IMR-90 (cell line): ENCODE data around the gene GRIK3. TPM values are rescaled to one million over a fixed set of nuclear protein-coding genes. Genes with fewer than 3 reads are reported as not detected.

Source experiments
- ATAC-seq: fragments of 200-7000 bp; cut with Tn5 transposase; 2 replicates; pipeline ENCODE4 v1.9.1; 2020; ENCODE audit warnings: low read depth, mild to moderate bottlenecking, moderate library complexity
- BruUV-seq: library from RNA; stranded (reverse); fragments of 400-500 nt; replicated peaks from 2 replicates; lab custom pipeline; 2021; lab: Mats Ljungman, UMichigan
- CTCF ChIA-PET: fragments of 300-600 bp; formaldehyde crosslinking; extraction: SDS; loops from one replicate; lab custom pipeline; 2021; ENCODE audit warnings: antibody characterized with exemption; lab: Yijun Ruan, JAX
- POLR2A ChIA-PET: fragments of 300-600 bp; sonication (Branson Sonifier 250); formaldehyde crosslinking; loops from one replicate; lab custom pipeline; 2022; ENCODE audit warnings: antibody characterized with exemption; ENCODE audit not compliant: unreplicated experiment; lab: Charles Lee
- DNase-seq: peaks from one replicate; pipeline ENCODE4 v3.0.0; 2013
- H2AFZ ChIP-seq: replicated peaks from 2 replicates; pipeline ENCODE3; 2013; ENCODE audit warnings: low read length, mild to moderate bottlenecking; ENCODE audit not compliant: poor library complexity
- H2AK5ac ChIP-seq: 2 replicates; pipeline ENCODE4 v1.6.1; 2013; ENCODE audit warnings: low read depth, low read length, inconsistent platforms
- H2AK9ac ChIP-seq: replicated peaks from 2 replicates; pipeline ENCODE3; 2013; ENCODE audit warnings: mild to moderate bottlenecking, low read depth, low read length, moderate library complexity; ENCODE audit not compliant: poor library complexity
- H2BK120ac ChIP-seq: 2 replicates; pipeline ENCODE4 v1.6.1; 2013; ENCODE audit warnings: low read depth, low read length, inconsistent platforms
- H2BK15ac ChIP-seq: 3 replicates; pipeline ENCODE4 v1.6.1; 2013; ENCODE audit warnings: low read depth, low read length, inconsistent platforms
- H2BK20ac ChIP-seq: 2 replicates; pipeline ENCODE4 v1.6.1; 2013; ENCODE audit warnings: low read depth, mild to moderate bottlenecking, inconsistent platforms, low read length, moderate library complexity
- H2BK5ac ChIP-seq: 2 replicates; pipeline ENCODE4 v1.6.1; 2013; ENCODE audit warnings: mild to moderate bottlenecking, low read depth, low read length, inconsistent platforms; ENCODE audit not compliant: poor library complexity, severe bottlenecking
- H3K14ac ChIP-seq: replicated peaks from 2 replicates; pipeline ENCODE4 v1.6.1; 2013; ENCODE audit warnings: low read depth, low read length, inconsistent platforms
- H3K18ac ChIP-seq: 2 replicates; pipeline ENCODE4 v1.6.1; 2013; ENCODE audit warnings: low read depth, low read length, control low read depth
- H3K23ac ChIP-seq: 2 replicates; pipeline ENCODE4 v1.6.1; 2013; ENCODE audit warnings: low read depth, low read length, inconsistent platforms
- H3K27ac ChIP-seq: 2 replicates; pipeline ENCODE4 v1.5.1; 2013; ENCODE audit warnings: mild to moderate bottlenecking, control low read depth, low read length; ENCODE audit not compliant: insufficient read depth
- H3K27me3 ChIP-seq: 2 replicates; pipeline ENCODE4 v1.6.1; 2013; ENCODE audit warnings: low read length; ENCODE audit not compliant: control insufficient read depth, insufficient read depth
- H3K36me3 ChIP-seq: 2 replicates; pipeline ENCODE4 v1.6.1; 2013; ENCODE audit warnings: low read length, mixed read lengths; ENCODE audit not compliant: control insufficient read depth, insufficient read depth
- H3K4ac ChIP-seq: 2 replicates; pipeline ENCODE4 v1.6.1; 2013; ENCODE audit warnings: low read depth, low read length, inconsistent platforms
- H3K4me1 ChIP-seq: 2 replicates; pipeline ENCODE4 v1.6.1; 2013; ENCODE audit warnings: low read length, mixed read lengths; ENCODE audit not compliant: control insufficient read depth, insufficient read depth
- H3K4me2 ChIP-seq: 2 replicates; pipeline ENCODE4 v1.6.1; 2013; ENCODE audit warnings: low read depth, mild to moderate bottlenecking, control low read depth, low read length, moderate library complexity
- H3K4me3 ChIP-seq: 2 replicates; pipeline ENCODE4 v1.5.1; 2013; ENCODE audit warnings: low read depth, mild to moderate bottlenecking, control low read depth, low read length, moderate library complexity; ENCODE audit not compliant: insufficient read depth
- H3K56ac ChIP-seq: 2 replicates; pipeline ENCODE4 v1.6.1; 2013; ENCODE audit warnings: low read length, inconsistent platforms; ENCODE audit not compliant: insufficient read depth; ENCODE audit errors: extremely low read depth
- H3K79me1 ChIP-seq, 2 experiments: 2 replicates each; pipeline ENCODE4 v1.6.1; 2013; ENCODE audit warnings: low read length in 2 of 2, inconsistent platforms in 1 of 2, low read depth in 1 of 2
- H3K9ac ChIP-seq: 2 replicates; pipeline ENCODE4 v1.6.1; 2013; ENCODE audit warnings: low read depth, low read length, control low read depth
- H3K9me1 ChIP-seq: 2 replicates; pipeline ENCODE4 v1.6.1; 2013; ENCODE audit warnings: low read length, inconsistent platforms; ENCODE audit not compliant: insufficient read depth
- H3K9me3 ChIP-seq: 2 replicates; pipeline ENCODE4 v1.6.1; 2013; ENCODE audit warnings: low read length; ENCODE audit not compliant: control insufficient read depth, insufficient read depth
- H4K20me1 ChIP-seq: 2 replicates; pipeline ENCODE4 v1.6.1; 2013; ENCODE audit warnings: low read length, inconsistent platforms; ENCODE audit not compliant: insufficient read depth
- H4K5ac ChIP-seq: 2 replicates; pipeline ENCODE4 v1.6.1; 2013; ENCODE audit warnings: mild to moderate bottlenecking, low read depth, low read length, control low read depth
- H4K8ac ChIP-seq, 2 experiments: 2 replicates each; pipeline ENCODE4 v1.6.1; 2013; ENCODE audit warnings: low read depth in 2 of 2, low read length in 2 of 2, control low read depth in 1 of 2, inconsistent platforms in 1 of 2
- H4K91ac ChIP-seq: 2 replicates; pipeline ENCODE4 v1.6.1; 2013; ENCODE audit warnings: low read depth, low read length, inconsistent platforms; ENCODE audit not compliant: insufficient read depth
- CHD1 ChIP-seq: IDR thresholded peaks from 2 replicates; pipeline ENCODE4 v1.6.1; 2012; ENCODE audit warnings: low read depth, low read length, improper control_type of control experiment
- MAZ ChIP-seq: IDR thresholded peaks from 2 replicates; pipeline ENCODE4 v1.6.1; 2012; ENCODE audit warnings: low read depth, mild to moderate bottlenecking, low read length, improper control_type of control experiment, moderate library complexity, borderline replicate concordance
- NFE2L2 ChIP-seq: fragments of 150-350 bp; IDR thresholded peaks from 2 replicates; pipeline ENCODE4 v1.6.1; 2016; ENCODE audit warnings: low read depth, mild to moderate bottlenecking, low read length
- POLR2A ChIP-seq: IDR thresholded peaks from 2 replicates; pipeline ENCODE4 v1.6.1; 2012; ENCODE audit warnings: mild to moderate bottlenecking, low read depth, low read length
- RCOR1 ChIP-seq: IDR thresholded peaks from 2 replicates; pipeline ENCODE4 v1.6.1; 2012; ENCODE audit warnings: mild to moderate bottlenecking, low read length, improper control_type of control experiment; ENCODE audit not compliant: insufficient replicate concordance
- RFX5 ChIP-seq: IDR thresholded peaks from 2 replicates; pipeline ENCODE4 v1.8.0; 2012; ENCODE audit warnings: low read depth, mild to moderate bottlenecking, low read length, moderate library complexity
- WGBS, 2 experiments: methylation state at CpG; one replicate each; pipeline versions ENCODE4 v1.1.5 to v1.1.7; 2013; ENCODE audit warnings: missing lambda C conversion rate in 2 of 2; ENCODE audit not compliant: insufficient read length in 1 of 2; ENCODE audit errors: extremely low coverage in 2 of 2; 5-methylcytosine and 5-hydroxymethylcytosine counted together
- dilution Hi-C: fragments of 300-500 bp; cut with HindIII; formaldehyde crosslinking; loops from one replicate; pipeline ENCODE4 v1.14.3; 2018; ENCODE audit warnings: low sequenced_read_pairs; ENCODE audit not compliant: unreplicated experiment
- in situ Hi-C: fragments of 300-500 bp; cut with MboI; formaldehyde crosslinking; loops from 3 replicates; pipeline ENCODE4 v1.14.3; 2019; ENCODE audit warnings: low sequenced_read_pairs, inconsistent platforms, mixed read lengths
- intact Hi-C: fragments of 100-400 bp; cut with micrococcal nuclease; formaldehyde crosslinking; loops from 2 replicates; pipeline ENCODE4 v1.10.0; 2022
- polyA plus RNA-seq, 3 experiments: library from polyadenylated mRNA; depleted of rRNA; stranded (reverse); fragments of >200 nt; gene quantifications; 2 replicates each; pipeline ENCODE4 v1.2.3, GENCODE V29; 2012; ENCODE audit warnings: low replicate concordance in 1 of 3
- total RNA-seq: library from RNA; depleted of rRNA; stranded (reverse); fragments of >200 nt; gene quantifications from 2 replicates; pipeline ENCODE4 v1.2.3, GENCODE V29; 2012

The GRIK3 gene
- total and polyA plus RNA-seq, 2 of the 4 experiments (the other 2 are of a cell fraction), result not detected

GRCh38 chr1:36764798-36765197, 269.5 kb downstream of the GRIK3 start:
- intact Hi-C loops (no loop called here), dilution Hi-C loops (no loop called here), in situ Hi-C loops (no loop called here)
- no peak overlapping the region for H2BK20ac ChIP-seq
- no peak overlapping the region for H2AK9ac ChIP-seq
- no peak overlapping the region for H2AK5ac ChIP-seq
- no peaks in the 10 kb centered on the region for H3K4me1 ChIP-seq
- no peaks in the 10 kb centered on the region for H3K79me1 ChIP-seq
- H3K27ac ChIP-seq, result no peak overlapping the region
- no peaks in the 10 kb centered on the region for H3K36me3 ChIP-seq
- no peak overlapping the region for H3K14ac ChIP-seq
- ATAC-seq (no peak), DNase-seq (no peak)
- H4K8ac ChIP-seq, result no peak overlapping the region
- no peak overlapping the region for H3K18ac ChIP-seq
- no peak overlapping the region for H3K56ac ChIP-seq
- no peak overlapping the region for H2AFZ ChIP-seq
- no peak overlapping the region for H2BK120ac ChIP-seq
- no peak overlapping the region for H2BK15ac ChIP-seq
- no peak overlapping the region for H3K9ac ChIP-seq
- H3K9me3 ChIP-seq, result no peaks in the 10 kb centered on the region
- H3K23ac ChIP-seq, result no peak overlapping the region
- ChIA-PET POLR2A (no interaction called here), CTCF (no interaction called here)
- BruUV-seq, result no TSS peak
- no CpG with 5 or more reads among the region's 2 CpGs for WGBS, 2 experiments
- no peak overlapping the region for H4K5ac ChIP-seq
- H2BK5ac ChIP-seq, result no peak overlapping the region
- no peak overlapping the region for H3K4ac ChIP-seq
- H3K4me2 ChIP-seq, result no peak overlapping the region
- no peak overlapping the region for H4K91ac ChIP-seq
- no peak overlapping the region for H3K4me3 ChIP-seq
- H3K27me3 ChIP-seq, result no peaks in the 10 kb centered on the region
- H3K9me1 ChIP-seq, result no peaks in the 10 kb centered on the region
- no peaks in the 10 kb centered on the region for H4K20me1 ChIP-seq
- TF ChIP-seq CHD1 (no peak), RFX5 (no peak), MAZ (no peak), NFE2L2 (no peak), POLR2A (no peak), RCOR1 (no peak)
